ENCODE data around the gene C5AR2. TPM values are rescaled to one million over a fixed set of nuclear protein-coding genes. Genes with fewer than 3 reads are reported as not detected.

The C5AR2 gene
- polyA plus RNA-seq, 1 donor from 2014 or later, result not detected

DNA sequence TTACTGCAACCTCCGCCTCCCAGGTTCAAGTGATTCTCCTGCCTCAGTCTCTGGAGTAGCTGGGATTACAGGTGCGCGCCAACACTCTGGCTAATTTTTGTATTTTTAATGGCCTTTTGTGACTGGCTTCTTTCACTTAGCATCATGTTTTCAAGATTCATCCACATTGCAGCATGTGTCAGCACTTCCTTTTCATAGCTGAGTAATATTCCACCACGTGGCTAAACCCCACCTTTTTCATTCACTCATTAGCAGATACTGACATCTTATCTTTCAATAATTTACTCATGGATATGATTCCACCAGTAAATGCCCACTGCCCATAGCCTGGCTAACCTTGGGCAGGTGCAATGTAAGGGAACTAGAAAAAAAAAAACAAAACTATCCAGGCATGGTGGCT lies 15.5 kb upstream of the C5AR2 start:
- TF ChIP-seq MXI1 (conservative IDR thresholded peaks at IDR 0.05; ENCODE audit: poor library complexity, severe bottlenecking) (no peak), EP300 (conservative IDR thresholded peaks at IDR 0.05; ENCODE audit: poor library complexity, severe bottlenecking) (no peak), TAF1 (IDR thresholded peaks at IDR 0.05; ENCODE audit: low read depth) (no peak), RAD21 (conservative IDR thresholded peaks at IDR 0.05) (no peak), REST (IDR thresholded peaks at IDR 0.05; ENCODE audit: borderline replicate concordance) (no peak), EZH2 (IDR thresholded peaks at IDR 0.05; ENCODE audit: borderline replicate concordance, insufficient read depth, low read length, poor library complexity, severe bottlenecking) (no peak), POLR2AphosphoS5 (IDR thresholded peaks at IDR 0.05) (no peak), SMC3 (conservative IDR thresholded peaks at IDR 0.05; ENCODE audit: poor library complexity) (no peak)
- TF ChIP-seq, protein P1, sequence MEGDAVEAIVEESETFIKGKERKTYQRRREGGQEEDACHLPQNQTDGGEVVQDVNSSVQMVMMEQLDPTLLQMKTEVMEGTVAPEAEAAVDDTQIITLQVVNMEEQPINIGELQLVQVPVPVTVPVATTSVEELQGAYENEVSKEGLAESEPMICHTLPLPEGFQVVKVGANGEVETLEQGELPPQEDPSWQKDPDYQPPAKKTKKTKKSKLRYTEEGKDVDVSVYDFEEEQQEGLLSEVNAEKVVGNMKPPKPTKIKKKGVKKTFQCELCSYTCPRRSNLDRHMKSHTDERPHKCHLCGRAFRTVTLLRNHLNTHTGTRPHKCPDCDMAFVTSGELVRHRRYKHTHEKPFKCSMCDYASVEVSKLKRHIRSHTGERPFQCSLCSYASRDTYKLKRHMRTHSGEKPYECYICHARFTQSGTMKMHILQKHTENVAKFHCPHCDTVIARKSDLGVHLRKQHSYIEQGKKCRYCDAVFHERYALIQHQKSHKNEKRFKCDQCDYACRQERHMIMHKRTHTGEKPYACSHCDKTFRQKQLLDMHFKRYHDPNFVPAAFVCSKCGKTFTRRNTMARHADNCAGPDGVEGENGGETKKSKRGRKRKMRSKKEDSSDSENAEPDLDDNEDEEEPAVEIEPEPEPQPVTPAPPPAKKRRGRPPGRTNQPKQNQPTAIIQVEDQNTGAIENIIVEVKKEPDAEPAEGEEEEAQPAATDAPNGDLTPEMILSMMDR (IDR thresholded peaks at IDR 0.05; ENCODE audit: poor library complexity, severe bottlenecking), result no peak
- Histone ChIP-seq H4K20me1 (ENCODE audit: insufficient read depth) (no peaks in the 10 kb centered on the region), H3K27ac (ENCODE audit: low read length) (no peak overlapping the region), H3K9me3 (ENCODE audit: low read length) (no peaks in the 10 kb centered on the region), H3K9ac (ENCODE audit: low read length) (no peak overlapping the region), H2AFZ (ENCODE audit: low read depth, low read length) (no peak overlapping the region), H3K79me2 (replicated peaks; ENCODE audit: insufficient read depth, low read length) (no peaks in the 10 kb centered on the region), H3K4me2 (ENCODE audit: low read length) (no peak overlapping the region), H3F3A (ENCODE audit: insufficient read depth, low read length, poor library complexity, severe bottlenecking) (no peaks in the 10 kb centered on the region), H3K27me3 (ENCODE audit: insufficient read depth, low read depth, low read length) (no peaks in the 10 kb centered on the region), H3K4me3 (ENCODE audit: low read length) (no peak overlapping the region), H3K36me3 (ENCODE audit: insufficient read depth, low read length) (no peaks in the 10 kb centered on the region), H3K9me2 (ENCODE audit: insufficient read depth, low read length) (no peaks in the 10 kb centered on the region)

DNA sequence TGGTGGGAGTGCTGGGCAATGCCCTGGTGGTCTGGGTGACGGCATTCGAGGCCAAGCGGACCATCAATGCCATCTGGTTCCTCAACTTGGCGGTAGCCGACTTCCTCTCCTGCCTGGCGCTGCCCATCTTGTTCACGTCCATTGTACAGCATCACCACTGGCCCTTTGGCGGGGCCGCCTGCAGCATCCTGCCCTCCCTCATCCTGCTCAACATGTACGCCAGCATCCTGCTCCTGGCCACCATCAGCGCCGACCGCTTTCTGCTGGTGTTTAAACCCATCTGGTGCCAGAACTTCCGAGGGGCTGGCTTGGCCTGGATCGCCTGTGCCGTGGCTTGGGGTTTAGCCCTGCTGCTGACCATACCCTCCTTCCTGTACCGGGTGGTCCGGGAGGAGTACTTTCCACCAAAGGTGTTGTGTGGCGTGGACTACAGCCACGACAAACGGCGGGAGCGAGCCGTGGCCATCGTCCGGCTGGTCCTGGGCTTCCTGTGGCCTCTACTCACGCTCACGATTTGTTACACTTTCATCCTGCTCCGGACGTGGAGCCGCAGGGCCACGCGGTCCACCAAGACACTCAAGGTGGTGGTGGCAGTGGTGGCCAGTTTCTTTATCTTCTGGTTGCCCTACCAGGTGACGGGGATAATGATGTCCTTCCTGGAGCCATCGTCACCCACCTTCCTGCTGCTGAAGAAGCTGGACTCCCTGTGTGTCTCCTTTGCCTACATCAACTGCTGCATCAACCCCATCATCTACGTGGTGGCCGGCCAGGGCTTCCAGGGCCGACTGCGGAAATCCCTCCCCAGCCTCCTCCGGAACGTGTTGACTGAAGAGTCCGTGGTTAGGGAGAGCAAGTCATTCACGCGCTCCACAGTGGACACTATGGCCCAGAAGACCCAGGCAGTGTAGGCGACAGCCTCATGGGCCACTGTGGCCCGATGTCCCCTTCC lies 11.8 kb upstream of the C5AR2 start:
- Histone ChIP-seq H2AFZ (ENCODE audit: low read depth, low read length) (no peak overlapping the region), H3K9me2 (ENCODE audit: insufficient read depth, low read length) (no peaks in the 10 kb centered on the region), H3K4me2 (ENCODE audit: low read length) (no peak overlapping the region), H3K9me3 (ENCODE audit: low read length) (no peaks in the 10 kb centered on the region), H3K36me3 (ENCODE audit: insufficient read depth, low read length) (no peaks in the 10 kb centered on the region), H3K27me3 (ENCODE audit: insufficient read depth, low read depth, low read length) (no peaks in the 10 kb centered on the region), H3F3A (ENCODE audit: insufficient read depth, low read length, poor library complexity, severe bottlenecking) (no peaks in the 10 kb centered on the region), H3K9ac (ENCODE audit: low read length) (no peak overlapping the region), H4K20me1 (ENCODE audit: insufficient read depth) (no peaks in the 10 kb centered on the region), H3K27ac (ENCODE audit: low read length) (no peak overlapping the region), H3K4me3 (ENCODE audit: low read length) (no peak overlapping the region), H3K79me2 (replicated peaks; ENCODE audit: insufficient read depth, low read length) (no peaks in the 10 kb centered on the region)
- no peak for TF ChIP-seq EZH2 (IDR thresholded peaks at IDR 0.05; ENCODE audit: borderline replicate concordance, insufficient read depth, low read length, poor library complexity, severe bottlenecking)
- TF ChIP-seq, protein P1 (IDR thresholded peaks at IDR 0.05; ENCODE audit: poor library complexity, severe bottlenecking), result no peak
- TF ChIP-seq MXI1 (conservative IDR thresholded peaks at IDR 0.05; ENCODE audit: poor library complexity, severe bottlenecking), result no peak
